ENCODE data around the gene MYO9A. TPM values are rescaled to one million over a fixed set of nuclear protein-coding genes. Genes with fewer than 3 reads are reported as not detected.

The MYO9A gene
- total and polyA plus RNA-seq, 10 of the 15 experiments (the other 5 are each of a cell fraction or from before 2014, with no cell fraction given) = 3.3 to 25.3 (median 12.2) TPM

- no peak for ATAC-seq
- WGBS (ENCODE audit: insufficient coverage, insufficient replicate concordance, low lambda C conversion rate, missing lambda C conversion rate) = 74% methylated on average over 10 of the region's 10 CpGs
- no peaks in the 10 kb centered on the region for H3K9me3 ChIP-seq (replicated peaks; ENCODE audit: control insufficient read depth, insufficient read depth, low read length)
- peaks cover 22% of the 10 kb centered on the region for H3K4me1 ChIP-seq (ENCODE audit: control insufficient read depth, insufficient read depth, low read length)
- DNase-seq (ENCODE audit: low read depth, low spot score) = no peak
- no peak overlapping the region for H3K27ac ChIP-seq (ENCODE audit: control insufficient read depth, insufficient read depth)
- H3K79me2 ChIP-seq (ENCODE audit: control insufficient read depth, insufficient read depth, low read length) = no peaks in the 10 kb centered on the region
- H4K20me1 ChIP-seq (ENCODE audit: control insufficient read depth, insufficient read depth) = no peaks in the 10 kb centered on the region
- no TSS peak for BruUV-seq (replicated peaks)
- no peak overlapping the region for H3K4me2 ChIP-seq (ENCODE audit: control insufficient read depth, insufficient read depth)
- intact Hi-C loops (cut with micrococcal nuclease; ENCODE audit: unreplicated experiment) = no loop called here
- no peak overlapping the region for H2AFZ ChIP-seq (ENCODE audit: control insufficient read depth, low read depth, low read length)
- ChIA-PET CTCF (interaction anchor here (1.8 to 4.4 kb wide), 4 partner anchors 19 to 374 kb away, joined by 11 to 46 read pairs (median 21); no protein-coding TSS in a partner anchor), RAD21 (ENCODE audit: unreplicated experiment) (interaction anchor here (1.2 to 1.6 kb wide), 3 partner anchors 68 to 374 kb away, joined by 3 to 6 read pairs (median 4); no protein-coding TSS in a partner anchor), POLR2A (no interaction called here), SMC1A (ENCODE audit: uncharacterized antibody, unreplicated experiment) (interaction anchor here (1.7 to 2.8 kb wide), 2 partner anchors 373 to 374 kb away, joined by 4 to 24 read pairs; no protein-coding TSS in a partner anchor)
- no peaks in the 10 kb centered on the region for H3K36me3 ChIP-seq (ENCODE audit: control insufficient read depth in 2 of 2, insufficient read depth in 2 of 2, low read length in 1 of 2)
- in situ Hi-C loops (cut with MboI) = no loop called here
- no peak overlapping the region for H3K9ac ChIP-seq (ENCODE audit: control insufficient read depth, insufficient read depth, low read length)
- no peaks in the 10 kb centered on the region for H3K27me3 ChIP-seq (replicated peaks in 1 of 2; ENCODE audit: control insufficient read depth in 2 of 2, insufficient read depth in 2 of 2, low read length in 1 of 2)
- TF ChIP-seq WRNIP1 (IDR thresholded peaks at IDR 0.05; ENCODE audit: borderline replicate concordance, low read depth, low read length) = no peak
- peak; percentile 48 for TF ChIP-seq PBX3 (IDR thresholded peaks at IDR 0.05; ENCODE audit: insufficient replicate concordance, low read depth, low read length)
- TF ChIP-seq PKNOX1 (IDR thresholded peaks at IDR 0.05) = peak; percentile 75
- FAIRE-seq = no peak
- H3K4me3 ChIP-seq = no peak overlapping the region
Observed at GRCh38 chr15:71782422-71783165, 335.4 kb downstream of the MYO9A start.

Data from GM12878 (cell line).